ENCODE data around the gene ISM1.
A peak's percentile ranks its signal among the peaks of the same experiment; 100 is the strongest.

ISM1 gene

DNA sequence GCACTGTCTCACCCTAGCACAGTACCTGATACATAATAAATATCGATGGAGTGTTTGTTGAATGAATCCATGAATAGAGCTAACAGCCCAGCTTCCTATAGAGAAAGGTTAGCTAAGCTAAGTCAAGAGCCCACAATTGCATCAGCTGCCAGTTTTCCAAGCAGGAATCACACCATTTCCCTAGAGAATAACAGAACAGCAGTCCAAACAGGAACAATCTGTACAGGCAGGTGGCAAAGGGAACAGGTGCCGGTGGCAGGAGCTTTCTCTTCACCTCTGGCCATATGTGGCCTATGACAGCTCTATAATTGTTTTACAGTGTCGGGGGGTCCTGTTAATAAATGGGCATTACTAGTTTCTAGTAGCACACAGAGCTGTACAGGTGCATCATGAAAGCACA, 38.8 kb downstream of the ISM1 start:
- no peak for DNase-seq

- DNase-seq: no peak
Observed at GRCh38 chr20:13260650-13261279, 39.7 kb downstream of the ISM1 start.

DNA sequence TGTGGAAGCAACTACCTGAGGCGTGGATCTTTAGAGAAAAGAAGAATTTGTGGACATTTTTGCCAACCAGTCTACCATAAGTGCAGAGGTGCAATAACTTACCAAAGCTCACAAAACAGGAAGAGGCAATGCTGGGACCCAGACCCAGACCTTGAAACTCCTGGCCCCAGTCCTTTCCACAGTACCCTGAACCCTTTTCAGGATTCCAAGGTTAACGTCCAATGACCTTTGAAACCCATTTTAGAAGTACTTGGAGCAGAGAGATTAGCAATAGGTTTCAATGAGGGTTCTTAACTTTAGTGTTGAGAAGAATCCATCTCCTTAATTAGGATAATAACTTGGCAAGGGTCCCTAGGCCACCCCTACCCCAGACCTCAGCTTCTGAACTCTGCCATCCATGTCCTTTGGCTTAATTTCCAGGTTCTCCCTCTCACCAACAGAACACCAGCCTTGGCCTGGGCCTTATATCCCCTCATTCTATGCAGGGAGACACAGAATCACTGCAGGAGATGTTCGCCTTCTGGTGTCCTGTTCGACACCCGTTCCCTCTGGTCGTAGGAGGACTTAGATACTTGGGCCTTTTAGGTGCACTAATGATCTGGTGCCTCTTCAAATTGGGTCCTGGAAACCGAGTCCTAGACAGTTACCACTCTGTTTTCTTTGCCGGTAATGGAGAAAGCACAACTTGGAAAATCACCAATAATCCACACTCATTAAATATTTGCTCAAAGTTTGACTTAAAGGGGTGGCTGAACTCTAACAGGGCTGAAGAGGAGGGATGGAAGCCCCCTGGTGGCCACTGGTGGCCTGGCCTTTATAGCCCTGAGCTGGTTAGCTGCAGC, 40.6 kb downstream of the ISM1 start:
- DNase-seq: peak; percentile 41

GRCh38 chr20:13262302-13262650, 41.2 kb downstream of the ISM1 start:
- no peak for DNase-seq

GRCh38 chr20:13262671-13263360, 41.7 kb downstream of the ISM1 start:
- DNase-seq: no peak

DNA sequence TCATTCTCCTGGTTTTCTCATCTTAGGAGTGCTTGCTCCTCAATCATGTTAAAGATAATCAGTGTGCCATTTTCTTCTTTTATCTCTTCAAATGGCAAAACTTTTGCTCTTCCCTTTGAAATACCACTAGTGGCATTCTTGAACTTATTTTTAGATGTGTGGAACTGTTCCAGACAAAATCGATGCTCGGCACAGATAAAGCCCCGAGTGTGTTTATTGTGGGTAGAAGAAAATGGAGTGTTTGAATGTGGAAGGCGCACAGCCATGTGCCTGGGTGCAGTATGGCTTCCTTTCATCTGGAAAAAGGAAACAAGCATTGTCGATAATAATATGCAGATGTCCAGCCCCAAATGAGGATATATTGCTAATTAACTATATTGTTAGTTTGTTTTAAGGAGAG, 42.4 kb downstream of the ISM1 start:
- no peak for DNase-seq

DNA sequence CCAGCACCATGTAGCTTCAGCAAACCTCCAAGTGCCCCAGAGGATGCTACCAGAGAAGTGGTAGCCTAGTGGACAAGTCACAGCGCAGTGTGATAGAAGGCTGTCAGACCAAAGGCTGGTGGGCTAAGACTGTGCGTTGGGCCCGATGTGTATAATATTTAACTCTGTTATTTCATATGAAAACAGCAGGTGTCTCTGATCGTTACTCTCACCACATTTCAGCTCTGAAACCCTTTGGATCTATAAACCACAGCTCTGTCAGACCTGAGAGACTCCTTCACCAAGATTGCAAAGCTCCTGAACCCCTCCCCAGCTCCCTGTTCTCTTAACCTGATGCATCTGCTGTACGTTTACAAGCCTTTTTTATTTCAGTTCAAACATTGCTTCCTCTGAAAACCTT, 43.8 kb downstream of the ISM1 start:
- DNase-seq: no peak

- no peak for DNase-seq
Observed at GRCh38 chr20:13265941-13266340, 44.9 kb downstream of the ISM1 start.

GRCh38 chr20:13267231-13267630, 46.2 kb downstream of the ISM1 start:
- DNase-seq: no peak

DNA sequence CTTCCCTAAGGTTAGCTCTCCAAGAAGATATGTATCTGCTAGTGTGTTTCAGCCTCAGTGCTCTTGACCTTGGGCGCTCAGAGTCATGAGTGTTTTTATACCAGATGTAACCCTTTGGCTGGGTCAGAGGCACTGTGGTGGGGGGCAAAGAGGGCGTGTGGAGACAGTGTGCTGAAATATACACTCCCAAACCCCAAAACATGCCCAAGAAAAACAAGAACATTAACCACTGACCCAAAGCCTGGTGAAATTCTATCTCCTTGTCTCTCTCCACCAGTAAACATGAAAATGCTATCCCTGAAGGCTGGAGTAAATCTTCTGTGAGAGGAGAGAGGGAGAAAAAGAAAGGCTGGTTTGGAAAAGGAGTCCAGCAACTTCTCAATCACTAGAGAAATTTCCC, 47.9 kb downstream of the ISM1 start:
- DNase-seq: no peak

GRCh38 chr20:13270211-13270610, 49.1 kb downstream of the ISM1 start:
- no peak for DNase-seq

DNA sequence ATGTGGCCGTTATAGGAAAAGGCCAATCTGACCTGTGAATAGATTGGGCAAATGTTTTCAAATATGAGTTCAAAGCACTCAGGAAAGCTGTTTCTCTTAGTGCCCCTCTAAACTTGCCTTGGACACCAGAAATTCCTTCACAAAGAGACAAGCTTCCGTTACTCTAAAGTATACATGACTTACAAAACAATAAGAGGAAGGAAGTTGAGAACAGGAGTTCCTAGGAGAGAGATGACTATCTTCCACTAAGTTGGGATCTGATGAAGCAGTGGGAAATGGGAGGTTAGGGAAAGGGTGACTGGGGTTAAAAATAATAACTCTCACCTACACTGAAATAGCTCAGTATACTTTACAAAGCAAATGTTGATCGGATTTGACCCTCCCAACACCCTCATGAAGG, 50.0 kb downstream of the ISM1 start:
- no peak for DNase-seq

- DNase-seq: no peak
Observed at GRCh38 chr20:13271977-13272975, 51.2 kb downstream of the ISM1 start.

DNA sequence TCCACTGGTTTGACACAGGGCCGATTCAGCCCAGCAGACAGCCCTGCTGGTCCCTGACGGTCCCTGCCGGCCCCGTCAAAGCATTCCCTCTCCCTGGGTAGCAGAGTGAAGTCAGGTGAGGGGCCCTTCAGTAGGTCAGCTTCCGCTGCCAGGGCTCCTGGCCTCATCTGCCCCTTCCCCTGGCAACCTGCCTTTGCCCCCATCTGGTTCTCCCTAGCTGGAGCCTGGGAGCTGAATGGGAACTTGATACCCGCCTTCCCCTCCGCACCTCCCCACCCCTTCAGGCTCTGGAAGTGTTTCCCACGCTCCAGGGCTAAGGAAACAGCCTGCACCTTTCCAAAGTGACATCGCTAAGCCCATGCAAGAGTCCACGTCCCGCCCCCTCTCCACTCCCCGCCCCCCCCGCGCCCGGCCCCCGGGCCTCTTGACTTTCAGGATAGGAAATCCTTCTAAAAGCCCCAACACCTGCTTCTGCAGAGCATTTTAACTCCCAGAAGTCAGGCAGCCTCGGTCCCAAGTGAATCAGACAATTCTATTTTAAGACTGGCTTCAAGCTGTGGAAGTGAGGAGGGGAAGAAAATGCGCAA, 53.3 kb downstream of the ISM1 start:
- peak; percentile 62 for DNase-seq

DNA sequence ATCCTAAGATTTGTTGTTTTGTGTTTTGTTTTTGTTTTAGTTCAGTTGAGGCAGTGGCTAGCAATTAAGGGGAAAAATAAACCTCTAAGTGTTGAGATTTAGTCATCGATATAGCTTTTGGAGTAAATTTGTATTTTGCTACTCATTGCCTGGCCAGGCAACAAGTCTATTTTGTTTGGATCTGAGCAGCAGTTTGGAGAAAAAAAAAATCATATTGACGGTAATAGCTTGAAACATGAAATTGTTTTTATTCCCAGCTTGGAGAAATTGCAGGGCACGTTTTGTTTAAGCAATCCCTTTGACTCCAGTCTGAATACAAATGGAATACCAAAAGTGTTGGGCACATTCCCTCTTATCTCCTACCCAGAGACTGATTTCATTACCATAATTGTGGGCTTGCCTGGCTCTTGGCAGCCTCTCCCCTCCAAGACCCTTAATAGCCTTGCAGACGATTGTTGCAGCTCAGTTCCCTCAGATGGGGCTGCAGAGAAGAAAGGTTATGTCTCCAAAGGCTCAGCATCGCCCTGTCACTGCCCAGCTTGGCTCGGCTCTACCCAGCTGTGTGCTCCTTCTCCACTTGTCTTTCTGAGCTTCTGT, 56.0 kb downstream of the ISM1 start:
- no peak for DNase-seq

- DNase-seq: no peak
Observed at GRCh38 chr20:13277663-13278295, 56.7 kb downstream of the ISM1 start.

- no peak for DNase-seq
Observed at GRCh38 chr20:13278812-13279570, 57.9 kb downstream of the ISM1 start.

- DNase-seq: no peak
Observed at GRCh38 chr20:13280609-13281324, 59.7 kb downstream of the ISM1 start.

GRCh38 chr20:13283869-13284829, 63.1 kb downstream of the ISM1 start:
- DNase-seq: no peak

Data from right hindlimb (tissue), 1 donor.